C1 segment of cervical spinal cord (tissue), 14 donors: ENCODE measurements around the gene CEP120.
"Not testable (repeated sequence)": the region's sequence is repeated elsewhere in the genome, so short reads cannot be mapped to it uniquely, and the experiment has no call there.

Experiments
- DNase-seq, 14 donors: peaks; one replicate each; lab custom pipeline; 2025; lab: John Stamatoyannopoulos, UW

CEP120 gene

GRCh38 chr5:123387313-123387712, 35.9 kb downstream of the CEP120 start:
- DNase-seq: no peak

GRCh38 chr5:123382252-123382651, 41.0 kb downstream of the CEP120 start:
- no peak for DNase-seq

- DNase-seq: peak in 4 of 14 donors; percentile 0 to 18 (median 4)
These were observed 51.5 kb downstream of the CEP120 start for GRCh38 chr5:123371575-123372179.

GRCh38 chr5:123369371-123369968, 53.7 kb downstream of the CEP120 start:
- no peak for DNase-seq

- DNase-seq: no peak
These were observed 55.5 kb downstream of the CEP120 start for GRCh38 chr5:123367739-123368138.

GRCh38 chr5:123365156-123365555, 58.0 kb downstream of the CEP120 start:
- DNase-seq: peak in 1 of 14 donors; percentile 34

- no peak for DNase-seq
These were observed 58.6 kb downstream of the CEP120 start for GRCh38 chr5:123364441-123365155.

GRCh38 chr5:123360910-123361309, 62.3 kb downstream of the CEP120 start:
- no peak for DNase-seq

- DNase-seq: no peak
These were observed 63.0 kb downstream of the CEP120 start for GRCh38 chr5:123360201-123360571.

GRCh38 chr5:123359454-123360200, 63.6 kb downstream of the CEP120 start:
- DNase-seq: no peak

GRCh38 chr5:123358751-123359150, 64.5 kb downstream of the CEP120 start:
- DNase-seq: no peak

GRCh38 chr5:123358304-123358703, 64.9 kb downstream of the CEP120 start:
- no peak for DNase-seq

- DNase-seq: no peak
These were observed 71.4 kb downstream of the CEP120 start for GRCh38 chr5:123351820-123352219.

- DNase-seq: no peak
These were observed 72.0 kb downstream of the CEP120 start for GRCh38 chr5:123351240-123351639.

- DNase-seq: no peak
These were observed 72.5 kb downstream of the CEP120 start for GRCh38 chr5:123350742-123351141.

- DNase-seq: peak in 1 of 14 donors; percentile 17
These were observed 78.3 kb downstream of the CEP120 start for GRCh38 chr5:123344816-123345426.

- DNase-seq: no peak
These were observed 82.3 kb downstream of the CEP120 start for GRCh38 chr5:123340928-123341327.

GRCh38 chr5:123308377-123308776, 114.8 kb downstream of the CEP120 start:
- DNase-seq: not testable (repeated sequence)

- no peak for DNase-seq
These were observed 117.5 kb downstream of the CEP120 start for GRCh38 chr5:123305751-123306150.

GRCh38 chr5:123304777-123305316, 118.4 kb downstream of the CEP120 start:
- DNase-seq: no peak

GRCh38 chr5:123303802-123304201, 119.4 kb downstream of the CEP120 start:
- no peak for DNase-seq

- no peak for DNase-seq
These were observed 122.9 kb downstream of the CEP120 start for GRCh38 chr5:123300266-123300665.
